Activated T-cell treated with anti-CD3 and anti-CD28 coated beads, Interleukin-2, amount 50 U/mL, for 1 hour (primary cell): ENCODE results near the gene DBN1.
A peak's percentile ranks its signal among the peaks of the same experiment; 100 is the strongest.

ENCODE experiments used
- DNase-seq: peaks from one replicate; pipeline ENCODE4 v3.0.0-alpha.2; 2020

The DBN1 gene

DNA sequence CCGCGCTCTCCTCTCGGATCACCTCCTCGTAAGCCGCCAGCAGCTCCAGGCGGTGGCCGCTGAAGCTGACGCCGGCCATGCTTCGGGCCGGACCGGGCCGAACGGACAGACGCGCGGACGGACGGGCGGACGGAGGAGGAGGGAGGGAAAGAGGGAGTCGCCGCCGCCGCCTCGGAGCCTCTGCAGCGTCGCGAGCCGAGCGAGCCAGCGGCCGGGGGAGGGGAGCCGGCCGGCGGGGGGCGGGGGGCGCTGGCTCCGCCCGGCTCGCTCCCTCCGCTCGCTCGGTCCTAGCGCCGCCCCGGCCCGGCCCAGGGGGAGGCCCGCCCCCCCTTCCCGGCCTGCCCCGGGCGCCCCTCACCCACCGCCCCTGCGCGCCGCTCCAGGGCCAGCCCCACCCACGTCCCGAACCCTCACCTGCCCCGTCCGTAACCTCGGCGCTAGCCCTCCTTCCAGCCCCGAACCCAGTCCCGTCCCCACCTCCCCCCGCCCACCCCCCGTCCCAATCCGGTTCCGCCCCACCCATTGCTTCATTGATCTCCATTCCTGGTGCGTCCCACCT is at the start of gene DBN1:
TSS of gene DBN1 (minus strand) at position 192 of the 559 bp plus-strand sequence. CDS start at position 79, 113 bp downstream.
- no peak for DNase-seq

DNA sequence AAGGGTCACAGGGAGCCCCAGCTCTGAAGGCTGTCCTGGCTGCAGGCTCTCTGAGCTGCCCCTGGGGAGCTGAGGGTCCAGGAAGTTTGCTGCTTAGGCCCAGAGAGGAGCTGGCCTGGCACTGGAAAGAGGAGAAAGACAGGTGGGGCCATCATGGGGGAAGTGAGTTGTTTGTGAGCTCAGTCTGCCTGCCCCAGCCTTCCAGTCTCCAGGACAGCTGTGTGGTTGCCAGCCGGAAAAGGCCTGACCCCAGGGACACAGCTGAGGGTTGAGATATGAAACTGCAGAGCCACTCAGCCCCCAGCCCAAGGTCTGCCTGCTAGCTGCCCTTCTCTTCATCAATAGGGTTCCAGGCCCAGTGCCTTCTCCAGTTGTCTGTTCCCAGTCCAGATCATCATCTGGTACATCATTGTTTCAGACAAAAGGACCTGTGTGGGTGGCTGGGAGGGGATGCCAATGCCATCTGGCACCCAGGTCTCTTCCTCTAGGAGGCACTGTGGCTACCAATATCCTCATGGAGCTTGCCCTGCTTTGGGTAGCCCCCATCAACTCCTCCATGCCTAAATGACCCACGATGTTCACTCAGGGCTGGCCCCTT is 47.6 kb upstream of the DBN1 start:
- DNase-seq: no peak

DNA sequence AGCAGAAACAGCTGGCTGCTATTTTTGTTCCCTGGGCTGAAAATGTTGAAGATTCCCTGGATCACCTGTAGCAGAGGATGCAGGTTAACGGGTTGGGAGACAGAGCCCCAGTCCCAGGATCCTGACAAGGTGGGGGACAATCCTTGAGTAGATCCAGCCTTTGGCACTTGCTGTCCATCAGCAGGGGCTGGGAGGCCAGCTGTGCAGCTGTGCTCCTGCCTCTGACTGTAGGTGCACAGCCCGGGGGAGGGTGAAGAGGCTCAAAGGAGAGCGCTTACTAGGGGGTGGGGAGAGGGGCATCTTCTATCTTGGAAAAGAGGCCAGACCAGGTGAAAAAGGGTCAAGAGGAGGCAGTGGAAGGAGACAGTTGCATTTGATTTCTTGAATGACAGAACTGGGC is 46.8 kb upstream of the DBN1 start:
- no peak for DNase-seq

DNA sequence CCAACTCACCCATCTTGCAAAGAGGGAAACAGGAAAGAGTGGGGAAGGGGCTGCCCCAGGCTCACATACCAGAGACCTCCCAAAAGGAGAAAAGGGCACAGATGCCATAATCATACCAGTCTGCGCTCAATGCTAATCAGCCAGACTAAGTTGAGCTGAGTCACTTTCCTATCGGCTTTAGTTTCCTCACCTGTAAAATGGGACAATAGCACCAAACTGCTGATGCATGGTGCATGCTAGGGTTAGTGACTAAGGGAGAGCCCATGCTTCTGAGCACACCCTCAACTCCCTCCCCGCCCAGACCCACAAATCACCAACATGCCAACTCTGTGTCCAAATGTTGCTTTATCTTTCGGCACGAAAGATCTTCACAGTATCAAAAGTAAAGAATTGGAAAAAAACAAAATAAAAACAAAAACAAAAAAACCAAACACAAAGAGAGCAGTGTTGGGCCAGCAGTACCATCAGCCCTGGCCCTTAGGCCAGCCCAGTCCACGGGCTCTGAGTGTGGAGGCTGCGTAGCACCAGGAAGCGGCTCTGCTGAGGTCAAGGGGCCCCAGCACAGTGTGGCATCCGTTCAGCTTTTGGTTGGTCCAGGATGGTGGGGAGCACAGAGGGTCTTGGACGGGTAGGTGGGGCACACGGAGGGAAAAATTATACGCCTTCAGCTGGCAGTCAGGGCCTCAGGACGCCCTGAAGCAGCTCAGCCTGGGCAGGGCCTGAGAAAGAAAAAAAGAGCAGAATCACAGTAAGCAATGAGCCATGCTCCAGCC is 46.2 kb upstream of the DBN1 start:
- no peak for DNase-seq

DNA sequence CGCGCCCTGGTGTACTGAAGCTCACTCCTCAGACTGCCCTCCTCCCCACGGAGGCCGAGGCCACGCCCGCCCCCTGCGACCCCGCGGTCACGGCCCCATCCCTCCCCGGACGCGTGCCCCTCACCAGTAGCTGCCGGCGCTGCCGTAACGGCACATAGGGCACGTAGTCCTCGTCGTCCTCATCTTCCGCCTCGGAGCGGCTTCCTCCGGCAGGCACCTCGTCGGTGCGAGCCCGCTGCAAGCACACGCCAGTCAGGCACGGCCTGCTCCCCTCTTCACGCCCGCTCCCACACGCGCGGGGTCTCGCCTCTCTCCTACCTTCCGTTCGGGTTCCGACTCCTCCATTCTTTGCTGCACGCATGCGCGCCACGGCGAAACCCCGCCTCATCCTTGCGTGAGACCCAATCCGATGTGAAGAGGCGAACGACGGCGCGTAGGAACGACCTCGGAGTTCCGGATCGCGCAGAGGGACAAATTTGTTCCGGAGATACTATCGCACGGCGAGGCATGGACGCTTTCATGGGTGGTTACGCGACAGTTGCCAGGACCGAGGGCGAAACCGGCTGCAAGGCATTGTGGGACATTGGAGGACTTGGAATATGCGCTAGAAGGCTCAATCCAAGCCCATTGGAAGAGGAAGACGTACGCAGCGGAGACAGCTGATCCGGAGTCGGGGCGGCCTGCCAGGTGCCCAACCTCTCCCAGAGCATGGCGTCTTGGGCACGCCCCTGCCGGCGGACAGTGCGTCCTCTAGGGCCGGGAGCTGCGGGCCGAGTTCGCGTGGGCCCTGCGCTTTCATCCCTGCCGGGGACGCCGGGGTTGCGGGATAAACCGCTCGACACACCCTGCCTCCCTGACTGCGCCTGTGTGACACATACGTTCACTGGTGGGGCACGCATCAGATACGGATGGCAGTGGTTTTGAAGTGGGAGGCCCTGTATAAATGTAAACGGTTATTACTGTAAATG is 43.5 kb upstream of the DBN1 start, which contains the start of gene DDX41:
TSS of gene DDX41 (minus strand) at position 361 of the 968 bp plus-strand sequence. CDS start at position 345, 16 bp downstream.
- peak; percentile 94 for DNase-seq

DNA sequence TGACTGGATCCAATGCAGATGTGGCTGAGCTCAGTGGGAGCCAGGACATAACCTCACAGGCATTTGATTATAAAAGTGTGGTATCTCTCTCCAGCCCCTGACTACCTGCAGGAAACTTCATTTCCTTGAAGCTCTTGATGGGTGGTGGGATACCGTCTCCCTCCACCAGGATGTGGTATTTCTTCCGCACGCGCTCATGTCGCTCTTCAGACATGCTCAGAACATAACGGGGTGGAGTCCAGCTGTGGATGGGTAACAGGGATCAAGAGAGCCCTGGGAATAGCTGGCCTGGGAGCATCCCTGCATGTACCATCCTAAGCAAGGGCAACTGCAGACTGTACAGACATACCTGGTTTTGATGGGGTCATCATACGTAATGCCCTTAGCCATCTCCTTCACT is 42.1 kb upstream of the DBN1 start:
- no peak for DNase-seq

DNA sequence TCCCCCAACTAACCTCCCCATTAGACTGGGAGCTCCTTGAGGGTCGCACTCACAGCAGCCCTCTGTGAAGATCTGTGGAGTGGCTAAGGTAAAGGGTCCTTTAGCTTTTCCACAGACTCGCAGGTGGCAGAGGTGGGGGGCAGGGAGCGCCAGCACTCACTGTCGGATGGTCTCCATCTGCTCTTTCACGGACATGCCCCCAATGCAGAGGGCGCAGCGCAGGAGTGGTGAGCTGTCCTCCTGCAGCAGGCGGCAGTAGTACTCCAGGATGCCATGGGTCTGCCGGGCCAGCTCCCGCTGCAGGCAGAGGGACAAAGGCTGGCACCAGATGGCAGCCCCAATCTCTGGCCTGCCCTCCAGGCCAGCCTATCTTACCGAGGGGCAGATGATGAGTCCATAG is 41.1 kb upstream of the DBN1 start:
- DNase-seq: no peak

DNA sequence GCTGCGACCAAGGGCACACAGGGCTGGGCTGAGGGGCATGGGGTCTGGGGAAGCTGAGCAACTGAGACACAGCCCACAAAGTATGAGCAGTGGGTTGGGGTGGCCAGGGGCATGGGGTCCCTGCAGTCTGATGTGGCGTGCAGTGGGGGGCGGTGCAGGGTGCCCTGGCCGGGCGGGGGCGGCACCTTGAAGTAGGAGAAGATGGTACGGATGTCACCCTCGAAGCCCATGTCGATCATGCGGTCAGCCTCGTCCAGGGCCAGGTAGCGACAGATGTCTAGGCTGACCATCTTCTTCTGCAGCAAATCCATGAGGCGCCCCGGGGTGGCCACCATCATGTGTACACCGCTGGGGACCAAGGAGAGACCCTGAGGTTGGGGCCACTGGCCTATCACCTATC is 40.1 kb upstream of the DBN1 start:
- no peak for DNase-seq

DNA sequence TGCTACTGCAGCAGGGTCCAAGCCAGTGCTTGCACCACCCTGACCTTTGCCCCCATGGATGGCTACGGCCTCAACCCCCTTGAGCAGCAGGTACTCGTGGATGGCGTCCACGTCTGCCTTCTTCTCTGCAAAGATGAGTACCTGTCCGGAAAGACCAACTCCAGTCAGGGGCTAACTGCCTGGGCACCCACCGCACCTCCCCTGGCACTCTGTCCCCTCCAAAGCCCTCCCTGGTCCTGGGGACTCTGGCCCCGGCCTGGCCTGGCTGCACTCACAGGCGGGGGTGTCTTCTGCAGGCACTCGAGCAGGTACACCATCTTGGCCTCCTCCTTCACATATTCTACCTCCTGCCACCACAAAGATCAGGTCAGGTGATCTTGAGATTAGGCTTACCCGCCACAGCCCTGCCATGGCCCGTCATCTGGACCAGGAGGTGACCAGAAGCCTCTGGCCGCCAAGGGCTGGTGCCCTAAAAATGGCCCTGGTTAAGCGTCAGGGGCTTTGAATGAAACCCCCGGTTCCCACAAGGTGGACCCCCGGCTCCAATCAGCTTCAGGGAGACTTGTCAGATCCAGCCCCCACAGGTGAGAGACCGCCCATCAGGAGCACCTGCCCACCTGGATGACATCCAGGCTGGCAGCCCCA is 39.4 kb upstream of the DBN1 start:
- DNase-seq: no peak

DNA sequence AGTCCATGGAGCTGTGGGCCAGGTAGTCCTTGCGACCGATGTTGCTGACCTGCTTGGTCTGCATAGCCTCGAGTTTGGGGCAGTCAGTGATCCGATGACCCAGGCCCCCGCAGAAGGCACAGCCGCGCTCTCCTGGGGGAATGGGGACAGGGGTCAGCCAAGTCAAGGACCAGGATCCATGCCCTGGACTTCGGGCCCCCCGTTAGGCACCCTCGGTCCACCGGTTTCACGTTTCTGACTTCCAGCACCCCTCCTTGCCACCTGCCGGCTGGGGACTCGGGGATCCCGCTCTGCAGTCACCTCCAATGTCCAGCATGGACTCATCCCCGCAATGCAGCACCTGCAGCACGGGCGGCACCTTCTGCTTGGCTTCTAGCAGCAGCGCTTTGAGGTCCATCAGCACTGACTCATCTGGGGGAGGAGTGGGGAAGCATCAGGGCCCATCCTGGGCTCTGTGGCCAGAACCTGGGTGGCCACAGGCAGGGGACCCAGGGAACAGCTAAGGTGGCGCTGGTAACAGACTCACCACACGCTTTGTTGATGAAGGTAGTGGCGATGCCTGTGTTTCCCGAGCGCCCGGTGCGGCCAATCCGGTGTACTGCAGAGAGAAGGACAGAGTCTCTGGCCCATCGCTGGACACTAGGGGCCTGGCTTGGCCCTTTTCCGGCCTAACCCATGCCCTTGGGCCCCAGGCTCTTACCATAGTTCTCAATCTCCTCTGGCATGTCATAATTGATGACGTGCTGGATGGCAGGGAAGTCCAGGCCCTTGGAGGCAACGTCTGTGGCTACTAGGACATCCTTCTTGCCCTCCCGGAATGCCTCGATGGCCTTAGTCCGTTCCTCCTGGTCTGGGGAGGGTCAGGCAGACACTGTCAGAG is 38.6 kb upstream of the DBN1 start:
- no peak for DNase-seq

DNA sequence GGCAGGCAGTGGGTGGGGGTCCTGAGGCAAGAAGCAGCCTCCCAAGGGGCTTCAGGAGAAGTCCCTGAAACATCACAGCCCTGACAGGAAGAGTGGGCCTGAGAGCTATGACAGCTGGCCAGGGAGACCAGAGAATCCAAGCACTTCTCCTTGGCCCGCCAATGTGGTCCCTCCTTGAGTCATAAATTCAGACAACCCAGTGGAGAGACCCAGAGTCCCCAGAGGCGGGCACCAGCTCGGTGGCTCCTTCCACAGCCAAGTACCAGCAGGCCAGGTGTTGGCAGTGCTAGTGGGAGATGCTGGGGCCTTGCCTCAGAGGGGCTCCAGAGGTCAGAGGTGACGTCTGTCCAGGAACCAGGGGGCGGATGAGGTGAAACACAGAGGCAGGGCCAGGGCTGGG is 37.7 kb upstream of the DBN1 start:
- DNase-seq: no peak

DNA sequence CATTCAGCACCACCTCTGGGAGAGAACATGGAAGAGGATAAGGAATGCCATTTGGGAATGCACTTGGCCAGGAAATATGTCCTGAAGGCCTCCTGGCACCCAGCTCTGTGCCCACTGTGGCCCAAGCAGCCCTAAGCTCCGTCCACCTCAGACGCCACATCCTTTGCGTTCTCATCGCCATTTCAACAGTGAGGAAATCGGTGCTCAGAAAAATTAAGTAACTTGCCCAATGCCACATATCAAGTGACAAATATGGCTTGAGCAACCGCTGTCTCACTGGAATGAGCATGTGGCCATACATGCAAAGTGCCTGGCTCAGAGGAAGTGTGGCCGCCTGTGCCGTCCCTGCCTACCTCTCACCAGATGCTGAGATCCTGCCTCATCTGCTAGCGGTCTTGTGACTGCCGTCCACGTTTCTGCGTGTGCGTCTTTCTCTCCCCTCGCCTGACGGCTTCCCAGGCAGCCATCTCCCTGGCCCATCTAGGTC is 37.2 kb upstream of the DBN1 start:
- DNase-seq: no peak

DNA sequence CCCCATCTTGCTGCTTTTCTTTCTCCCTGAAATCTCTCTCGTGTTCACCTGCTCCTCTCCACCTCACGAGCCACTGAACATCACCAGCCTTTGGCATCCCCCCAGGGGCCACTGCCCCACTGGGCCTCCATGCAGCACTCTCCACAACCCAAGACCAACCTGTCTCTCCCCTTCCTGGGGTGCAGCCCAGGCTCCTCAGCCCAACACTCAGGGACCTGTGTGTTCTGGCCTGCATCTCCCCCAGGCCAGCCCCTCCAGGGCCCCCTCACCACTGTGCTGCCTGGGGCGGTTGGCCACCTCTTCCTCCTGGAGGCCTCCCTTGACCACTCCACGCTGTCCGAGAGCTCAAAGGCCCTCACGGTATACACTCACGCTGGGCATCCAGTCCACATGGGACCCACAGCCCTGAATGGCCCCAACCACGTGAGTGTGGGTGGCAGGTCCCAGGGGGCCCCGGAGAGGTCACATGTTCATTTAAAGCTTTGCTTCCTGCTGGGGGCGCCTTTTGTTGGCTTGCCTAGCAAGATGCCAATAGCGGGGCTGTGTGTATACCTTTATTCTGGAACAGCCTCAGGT is 36.6 kb upstream of the DBN1 start:
- no peak for DNase-seq

DNA sequence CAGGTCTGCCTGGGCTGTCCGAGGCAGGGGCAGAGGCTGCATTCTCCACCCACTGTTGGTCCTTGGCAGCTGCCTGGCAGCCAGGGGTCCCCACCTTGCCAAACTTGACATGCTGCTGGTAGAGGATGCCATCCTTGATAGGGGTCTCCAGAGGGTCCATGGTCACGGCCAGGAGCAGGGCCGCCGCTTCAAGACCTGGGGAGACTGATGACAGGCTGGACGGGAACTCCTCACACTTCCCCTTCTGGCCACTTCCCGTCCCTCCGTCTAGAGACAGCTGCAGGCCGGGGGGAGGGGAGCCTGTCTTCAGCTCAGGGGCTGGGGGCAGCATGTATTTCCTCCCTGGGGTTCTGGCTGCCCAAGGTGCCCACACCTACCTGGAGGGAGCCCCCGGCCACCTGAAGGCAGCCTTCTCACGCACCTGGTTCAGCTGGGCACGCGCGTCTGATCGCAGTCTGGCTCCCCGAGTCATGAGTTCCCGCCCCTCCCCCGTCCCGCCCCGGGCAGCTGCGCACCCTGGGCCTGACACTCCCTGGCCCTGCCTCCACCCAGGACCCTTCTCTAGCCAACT is 36.0 kb upstream of the DBN1 start, which contains the start of gene DOK3:
TSS of gene DOK3 (minus strand) at position 446 of the 571 bp plus-strand sequence. CDS start at position 160, 286 bp downstream.
- DNase-seq: no peak

DNA sequence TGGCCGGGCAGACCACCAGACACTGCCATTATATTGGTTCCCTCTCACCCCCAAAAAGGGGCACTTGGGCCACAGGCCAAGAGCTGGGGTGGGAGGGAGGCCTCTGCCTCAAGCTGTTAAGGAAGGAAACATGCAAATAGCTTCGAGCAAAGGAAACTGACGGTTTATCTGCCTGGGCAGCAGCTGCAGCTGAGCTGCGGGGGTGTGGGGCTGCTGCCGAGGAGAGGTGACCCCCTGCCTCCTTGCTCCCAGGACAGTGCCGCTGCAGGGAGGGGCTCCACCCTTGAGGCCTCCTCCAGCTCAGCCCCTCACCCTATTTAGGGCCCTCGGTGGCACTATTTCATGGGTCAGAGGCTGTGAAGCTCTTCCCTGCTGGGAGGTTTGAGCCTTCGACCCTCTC is 35.4 kb upstream of the DBN1 start:
- DNase-seq: no peak

DNA sequence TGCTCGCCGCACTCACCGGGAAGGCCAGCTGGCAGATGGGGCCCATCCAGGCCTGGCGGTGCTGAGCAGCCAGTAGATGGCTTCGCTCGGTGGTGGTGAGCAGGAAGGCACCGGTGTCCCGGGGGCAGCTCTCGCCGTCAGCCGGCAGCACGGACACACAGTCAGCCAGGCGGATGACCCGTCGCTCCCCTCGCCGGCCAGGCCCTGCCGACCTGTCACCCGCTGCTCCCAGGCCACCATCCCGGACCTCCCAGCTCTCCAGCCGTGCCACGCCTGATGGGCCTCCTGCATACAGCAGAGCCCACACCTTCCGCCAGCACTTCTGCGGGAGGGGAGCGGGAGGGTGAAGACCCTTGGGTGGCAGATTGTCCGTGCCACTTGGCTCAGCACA is 34.8 kb upstream of the DBN1 start:
- no peak for DNase-seq

DNA sequence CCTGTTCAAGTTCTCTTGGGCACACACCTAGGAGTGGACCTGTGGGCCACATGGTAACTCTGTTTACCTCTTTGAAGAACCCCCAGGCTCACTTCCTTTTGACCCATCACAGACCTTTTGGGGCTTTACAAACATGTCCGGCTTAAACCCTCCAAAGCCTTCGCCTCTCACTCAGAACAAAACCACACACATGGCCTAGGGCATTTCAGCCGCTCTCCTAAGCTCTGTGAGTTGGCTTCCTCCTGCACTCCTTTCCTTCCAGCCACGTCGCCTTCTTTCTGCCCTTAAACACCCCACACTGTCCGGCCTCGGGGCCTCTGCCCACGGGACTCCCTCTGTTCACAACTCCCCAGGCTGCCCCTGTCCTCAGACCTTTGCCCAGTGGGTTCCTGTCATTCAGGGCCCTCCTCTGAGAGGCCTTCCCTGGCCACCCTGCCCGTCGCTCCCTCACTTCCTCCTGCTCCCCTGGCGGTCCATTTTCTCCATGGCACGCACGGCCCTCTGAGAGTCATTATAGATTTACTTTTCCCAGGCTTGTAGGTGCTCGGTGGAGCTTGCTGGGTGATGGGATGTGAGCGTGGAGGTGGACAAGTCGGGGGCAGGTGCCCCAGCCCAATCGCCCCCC is 34.3 kb upstream of the DBN1 start:
- DNase-seq: no peak

DNA sequence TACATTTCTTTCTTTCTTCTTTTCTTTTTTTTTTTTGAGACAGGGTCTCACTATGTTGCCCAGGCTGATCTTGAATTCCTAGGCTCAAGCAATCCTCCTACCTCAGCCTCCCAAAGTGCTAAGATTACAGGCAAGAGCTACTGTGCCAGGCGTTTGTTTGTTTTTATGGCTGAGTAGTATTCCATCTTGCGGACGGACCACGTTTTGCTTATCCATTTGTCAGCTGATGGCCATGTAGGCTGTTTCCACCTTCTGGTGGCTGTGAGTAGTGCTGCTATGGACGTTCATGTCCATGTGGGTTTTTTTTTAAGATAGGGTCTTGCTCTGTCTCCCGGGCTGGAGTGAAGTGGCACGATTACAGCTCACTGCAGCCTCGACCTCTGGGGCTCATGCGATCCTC is 33.7 kb upstream of the DBN1 start:
- no peak for DNase-seq

DNA sequence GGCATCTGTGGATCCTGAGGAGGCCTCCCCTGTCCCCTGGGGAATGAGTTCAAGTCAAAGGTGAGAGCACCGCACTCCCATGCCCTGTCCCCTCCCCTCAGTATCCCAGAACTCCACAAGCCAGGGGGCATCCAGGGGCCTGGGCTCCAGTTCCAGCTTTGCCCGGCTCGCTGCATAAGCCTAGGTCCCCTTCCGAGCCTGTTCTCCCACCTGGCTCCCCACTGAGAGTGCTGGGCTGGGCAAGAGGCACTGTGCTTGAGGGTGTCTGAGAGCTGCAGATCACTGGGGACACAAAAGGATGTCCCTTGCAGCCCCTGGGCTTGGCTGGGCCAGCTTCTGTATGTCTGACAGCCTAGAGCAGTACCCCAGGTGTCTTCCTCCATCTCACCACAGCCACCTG is 31.6 kb upstream of the DBN1 start:
- DNase-seq: no peak
